HepG2 (cell line): Measurements from ENCODE around the gene GAL3ST3. TPM values are rescaled to one million over a fixed set of nuclear protein-coding genes. Genes with fewer than 3 reads are reported as not detected.

ENCODE experiments used
- CBX1 ChIP-seq: IDR thresholded peaks from one replicate; pipeline ENCODE4 v1.6.1; 2016; ENCODE audit warnings: antibody characterized with exemption, low read depth
- CHD2 ChIP-seq: IDR thresholded peaks from 2 replicates; pipeline ENCODE4 v1.6.1; 2011; ENCODE audit warnings: low read depth, low read length, improper control_type of control experiment
- SAP130 ChIP-seq: IDR thresholded peaks from 2 replicates; pipeline ENCODE4 v1.6.1; 2016; ENCODE audit warnings: low read depth
- XBP1 ChIP-seq: sonication (generic); formaldehyde crosslinking; IDR thresholded peaks from 2 replicates; pipeline ENCODE4 v1.5.0; 2020; ENCODE audit warnings: missing genetic modification reagents
- ZBTB49 ChIP-seq: sonication (generic); formaldehyde crosslinking; IDR thresholded peaks from 2 replicates; pipeline ENCODE4 v1.4.0; 2020; ENCODE audit warnings: missing genetic modification reagents, borderline replicate concordance
- ZNF318 ChIP-seq: sonication (generic); formaldehyde crosslinking; IDR thresholded peaks from 2 replicates; pipeline ENCODE4 v1.4.0; 2020; ENCODE audit warnings: mild to moderate bottlenecking, missing genetic modification reagents
- ZNF501 ChIP-seq: sonication (generic); formaldehyde crosslinking; IDR thresholded peaks from 2 replicates; pipeline ENCODE4 v1.5.1; 2020; ENCODE audit warnings: mild to moderate bottlenecking, moderate library complexity, missing genetic modification reagents
- ZNF746 ChIP-seq: sonication (generic); formaldehyde crosslinking; IDR thresholded peaks from 2 replicates; pipeline ENCODE4 v1.8.0; 2022; ENCODE audit warnings: mild to moderate bottlenecking, missing genetic modification reagents
- ZSCAN29 ChIP-seq: sonication (generic); formaldehyde crosslinking; conservative IDR thresholded peaks from 2 replicates; pipeline ENCODE4 v1.4.0; 2020; ENCODE audit warnings: mild to moderate bottlenecking, missing genetic modification reagents
- polyA plus RNA-seq, 8 experiments: library from polyadenylated mRNA; depleted of rRNA in 3 of 8; stranded (reverse) in 7 of 8; unstranded in 1 of 8; fragments of >200 nt; fragmentation: Illumina TruSeq in 4 of 8; extraction: Trizol in 4 of 8; gene quantifications; 2 replicates each; pipeline versions ENCODE4 v1.2.1 to v1.2.3, GENCODE V29; 2011 to 2016; ENCODE audit warnings: low read depth in 4 of 8, missing spikeins in 1 of 8, mixed read lengths in 1 of 8; ENCODE audit not compliant: insufficient read depth in 1 of 8
- total RNA-seq, 5 experiments: library from RNA; depleted of rRNA; stranded (reverse); fragments of >200 nt; fragmentation: Illumina TruSeq; extraction: Trizol; gene quantifications; 2 replicates each; pipeline ENCODE4 v1.2.3, GENCODE V29; 2016; ENCODE audit warnings: low read depth in 1 of 5
- TF ChIP-seq, protein P1 (sequence below): sonication (generic); formaldehyde crosslinking; IDR thresholded peaks from 2 replicates; pipeline ENCODE4 v1.5.0; 2020; ENCODE audit warnings: mild to moderate bottlenecking, missing genetic modification reagents

The GAL3ST3 gene
- total and polyA plus RNA-seq, 2 of the 13 experiments (the other 11 are each of a cell fraction or from before 2014, with no cell fraction given) = not detected

GRCh38 chr11:66077927-66078326, 29.0 kb upstream of the GAL3ST3 start (continued):
- TF ChIP-seq ZNF318 (CRISPR knock-in tag) = no peak
- TF ChIP-seq SAP130 (CRISPR knock-in tag) = no peak
- TF ChIP-seq XBP1 (CRISPR knock-in tag) = no peak
- no peak for TF ChIP-seq CHD2
- no peak for TF ChIP-seq CBX1
- TF ChIP-seq ZNF746 (CRISPR knock-in tag) = no peak
- TF ChIP-seq ZSCAN29 (CRISPR knock-in tag) = no peak
- TF ChIP-seq, protein P1, sequence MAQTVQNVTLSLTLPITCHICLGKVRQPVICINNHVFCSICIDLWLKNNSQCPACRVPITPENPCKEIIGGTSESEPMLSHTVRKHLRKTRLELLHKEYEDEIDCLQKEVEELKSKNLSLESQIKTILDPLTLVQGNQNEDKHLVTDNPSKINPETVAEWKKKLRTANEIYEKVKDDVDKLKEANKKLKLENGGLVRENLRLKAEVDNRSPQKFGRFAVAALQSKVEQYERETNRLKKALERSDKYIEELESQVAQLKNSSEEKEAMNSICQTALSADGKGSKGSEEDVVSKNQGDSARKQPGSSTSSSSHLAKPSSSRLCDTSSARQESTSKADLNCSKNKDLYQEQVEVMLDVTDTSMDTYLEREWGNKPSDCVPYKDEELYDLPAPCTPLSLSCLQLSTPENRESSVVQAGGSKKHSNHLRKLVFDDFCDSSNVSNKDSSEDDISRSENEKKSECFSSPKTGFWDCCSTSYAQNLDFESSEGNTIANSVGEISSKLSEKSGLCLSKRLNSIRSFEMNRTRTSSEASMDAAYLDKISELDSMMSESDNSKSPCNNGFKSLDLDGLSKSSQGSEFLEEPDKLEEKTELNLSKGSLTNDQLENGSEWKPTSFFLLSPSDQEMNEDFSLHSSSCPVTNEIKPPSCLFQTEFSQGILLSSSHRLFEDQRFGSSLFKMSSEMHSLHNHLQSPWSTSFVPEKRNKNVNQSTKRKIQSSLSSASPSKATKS (CRISPR knock-in tag) = no peak
- no peak for TF ChIP-seq ZNF501 (CRISPR knock-in tag)
- no peak for TF ChIP-seq ZBTB49
